ENCODE measurements around the gene PTPRN2.
"Not testable (repeated sequence)": the region's sequence is repeated elsewhere in the genome, so short reads cannot be mapped to it uniquely, and the experiment has no call there.

PTPRN2 gene

DNA sequence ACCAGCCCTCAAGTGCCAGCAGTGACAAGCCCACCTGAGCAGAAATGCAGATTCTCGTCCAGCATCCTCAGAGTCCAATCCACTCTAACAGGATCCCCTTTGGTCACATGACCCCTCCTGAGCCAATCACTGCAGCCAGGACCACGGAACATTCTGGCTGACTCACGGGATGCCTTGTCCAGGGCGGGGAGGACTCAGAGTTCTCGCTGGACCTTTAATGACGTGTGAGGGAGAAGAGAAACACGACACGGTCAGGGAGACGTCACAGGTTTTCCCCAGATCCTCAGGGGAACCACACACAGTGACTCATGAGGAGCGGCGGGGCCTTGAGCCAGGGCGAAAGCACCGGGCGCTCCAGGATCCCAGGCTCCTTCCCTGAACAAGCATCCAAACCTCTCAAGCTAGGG lies 155.7 kb downstream of the PTPRN2 start:
- DNase-seq, result peak; percentile 27

DNA sequence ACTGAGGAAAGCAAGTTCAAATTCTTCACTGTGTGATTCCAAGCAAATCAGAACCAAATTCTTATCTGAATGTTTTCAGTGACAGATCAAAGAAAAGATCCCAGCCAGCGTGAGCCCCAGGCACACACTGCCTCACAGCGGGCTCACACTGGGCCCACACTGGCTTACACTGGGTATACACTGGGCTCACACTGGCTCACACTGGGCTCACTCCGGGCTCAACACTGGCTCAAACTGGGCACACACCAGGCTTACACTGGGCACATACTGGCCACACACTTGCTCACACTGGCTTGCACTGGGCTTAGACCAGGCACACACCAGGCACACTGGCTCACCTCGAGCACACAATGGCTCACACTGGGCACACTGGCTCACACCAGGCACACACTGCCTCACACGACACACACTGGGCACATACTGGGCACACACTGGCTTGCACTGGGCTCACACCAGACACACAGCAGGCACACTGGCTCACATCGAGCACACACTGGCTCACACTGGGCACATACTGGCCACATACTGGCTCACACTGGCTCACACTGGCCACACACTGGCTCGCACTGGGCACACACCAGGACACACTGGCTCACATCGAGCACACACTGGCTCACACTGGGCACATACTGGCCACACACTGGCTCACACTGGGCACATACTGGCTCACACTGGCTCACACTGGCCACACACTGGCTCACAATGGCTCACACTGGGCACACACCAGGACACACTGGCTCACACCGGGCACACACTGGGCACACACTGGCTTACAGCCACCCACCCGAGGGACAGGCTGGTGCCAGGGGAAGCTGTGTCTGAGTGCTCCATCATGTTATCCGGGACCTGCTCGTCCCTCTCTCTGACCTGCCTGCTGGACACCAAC lies 156.3 kb downstream of the PTPRN2 start:
- no peak for DNase-seq

GRCh38 chr7:158430308-158431034 lies 157.2 kb downstream of the PTPRN2 start:
- DNase-seq, result no peak

DNA sequence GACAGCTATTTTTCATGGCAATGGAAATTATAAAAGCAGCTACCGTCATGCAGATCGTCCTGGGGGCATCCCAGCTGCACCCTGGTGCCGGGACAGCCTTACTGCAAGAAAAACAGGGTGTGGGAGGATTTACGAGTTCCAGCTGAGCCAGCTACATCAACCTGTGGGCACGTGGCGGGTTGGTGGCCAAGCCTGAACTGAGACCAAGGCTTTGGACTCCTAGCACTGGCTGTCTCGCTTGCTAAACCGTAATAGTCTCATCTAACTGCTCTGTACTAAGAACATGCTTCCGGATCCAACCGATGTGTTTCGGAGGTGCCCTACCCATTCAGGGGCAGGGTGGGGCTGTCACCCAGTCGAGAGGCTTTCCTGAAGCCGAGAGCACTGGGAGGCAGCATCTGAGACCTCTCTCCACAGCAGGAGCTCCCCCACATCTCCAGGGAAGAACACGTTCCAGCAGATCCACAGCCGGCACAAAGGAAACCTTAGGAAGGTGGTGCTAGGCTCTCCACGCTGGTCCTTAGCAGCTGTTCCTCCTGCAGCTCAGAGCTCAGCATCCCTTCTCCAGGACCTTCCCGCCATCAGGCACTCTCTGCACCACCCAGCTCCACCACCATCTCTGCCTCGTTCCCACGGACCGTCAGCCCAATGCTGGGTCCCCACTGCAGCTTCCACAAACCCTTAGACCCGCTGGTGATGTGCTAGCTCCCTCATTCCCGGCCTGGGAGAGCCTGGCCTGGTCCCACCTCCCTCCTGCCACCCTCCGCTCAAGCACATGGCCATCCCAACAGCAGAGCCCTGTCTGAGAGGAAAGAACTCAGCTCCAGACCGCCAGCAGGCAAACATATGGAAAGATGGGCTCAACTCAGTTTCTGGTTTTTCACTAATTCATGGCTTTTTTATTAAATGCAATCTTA lies 158.5 kb downstream of the PTPRN2 start:
- no peak for DNase-seq

DNA sequence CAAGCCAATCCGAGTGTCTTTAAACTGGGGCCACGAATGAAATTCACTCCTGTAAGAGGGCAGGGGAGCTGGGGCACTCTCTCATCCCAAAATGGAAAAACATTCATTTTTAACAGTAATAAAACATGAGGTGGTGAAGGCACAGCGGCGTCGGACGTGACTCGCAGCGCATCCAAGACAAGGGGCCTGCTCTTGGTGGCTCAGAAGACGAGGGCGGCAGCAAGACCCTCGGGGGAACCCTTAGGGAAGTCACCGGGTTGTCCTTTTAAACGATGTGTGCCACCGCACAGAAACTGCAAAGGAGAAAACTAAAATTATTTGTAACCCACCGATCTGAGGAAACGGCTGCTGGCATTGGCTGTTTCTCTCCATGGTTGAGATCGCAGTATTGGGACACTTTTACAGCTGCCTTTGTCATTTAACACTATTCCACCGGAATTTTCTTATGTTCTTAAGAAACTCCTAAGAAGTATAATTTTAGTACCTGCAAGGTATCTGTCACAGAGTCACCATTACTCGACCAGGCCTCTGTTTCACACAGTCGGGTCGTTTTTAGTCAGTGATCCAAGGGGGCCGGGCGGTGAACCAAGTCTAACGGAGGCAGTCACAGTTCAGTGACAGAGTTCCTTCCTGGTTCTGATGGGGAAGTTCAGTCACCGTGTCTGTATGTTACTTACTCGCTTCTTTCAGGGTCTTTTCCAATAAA lies 159.3 kb downstream of the PTPRN2 start:
- no peak for DNase-seq

GRCh38 chr7:158425676-158426075 lies 161.9 kb downstream of the PTPRN2 start:
- not testable (repeated sequence) for DNase-seq

DNA sequence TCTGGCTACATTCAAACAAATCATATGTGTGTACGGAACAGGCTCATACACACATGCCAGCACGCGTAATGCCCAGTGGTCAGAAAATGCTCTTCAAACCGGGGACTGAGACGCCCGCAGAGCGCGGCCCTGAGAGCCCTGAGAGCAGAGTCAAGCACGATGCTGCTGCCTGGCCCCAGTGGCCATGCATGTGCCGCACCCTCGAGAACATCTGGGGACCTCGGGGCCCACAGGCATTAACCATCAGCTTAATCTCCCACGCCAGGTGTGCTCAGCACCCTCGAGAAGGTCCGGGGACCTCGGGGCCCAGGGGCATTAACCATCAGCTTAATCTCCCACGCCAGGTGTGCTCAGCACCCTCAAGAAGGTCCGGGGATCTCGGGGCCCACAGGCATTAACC lies 163.1 kb downstream of the PTPRN2 start:
- no peak for DNase-seq

DNA sequence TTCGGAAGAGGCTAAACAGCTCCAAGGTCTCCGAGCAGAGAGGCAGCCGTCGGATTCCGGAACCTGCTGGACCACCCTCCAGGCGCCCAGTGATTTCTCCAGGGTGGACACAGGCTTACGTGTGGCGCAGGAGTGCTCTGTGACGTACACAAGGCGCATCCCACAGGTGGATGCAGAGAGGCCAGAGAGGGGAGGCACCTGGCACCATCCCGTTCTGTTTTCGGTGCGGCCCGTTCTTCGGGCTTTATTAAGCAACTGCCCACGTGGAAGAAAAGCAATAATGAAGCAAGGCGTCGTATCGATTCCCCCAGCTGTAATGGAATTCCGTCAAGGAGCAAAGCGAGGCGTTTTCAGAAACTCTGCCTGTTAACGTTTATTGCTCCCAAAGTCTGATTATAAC lies 163.6 kb downstream of the PTPRN2 start:
- DNase-seq, result no peak

DNA sequence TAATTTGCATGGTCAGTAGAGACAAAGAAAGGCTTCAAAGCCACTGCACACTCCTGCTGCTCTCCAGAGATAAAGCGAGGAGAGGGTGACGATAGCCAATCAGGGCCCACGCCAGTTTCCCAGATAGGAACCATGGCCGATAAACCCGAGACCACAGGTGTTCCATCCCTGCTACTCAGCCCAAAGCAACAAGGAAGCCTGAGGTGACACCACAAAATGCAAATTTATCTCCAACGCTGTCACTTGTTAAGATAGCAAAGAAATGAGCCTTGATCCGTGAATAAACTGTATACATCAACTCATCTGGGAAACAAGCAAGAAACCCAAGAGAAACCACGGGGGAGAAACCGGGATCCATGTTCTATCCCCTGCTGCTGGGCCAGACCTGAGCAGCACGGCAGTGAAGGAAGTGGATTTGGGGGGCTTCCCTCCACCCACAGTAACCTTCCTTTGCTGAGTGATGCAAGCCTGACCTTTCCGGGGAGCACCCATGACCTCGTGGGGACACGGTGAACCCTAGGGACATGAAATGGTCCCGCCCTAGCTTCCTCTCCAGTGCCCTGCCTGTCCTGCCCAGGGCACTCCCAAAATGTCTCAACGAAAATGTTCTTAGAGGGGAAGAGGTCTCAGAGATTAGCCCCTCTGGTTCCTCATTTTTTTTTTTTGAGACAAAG lies 164.6 kb downstream of the PTPRN2 start:
- no peak for DNase-seq

- DNase-seq, result no peak
Measured at GRCh38 chr7:158422196-158422886, 165.3 kb downstream of the PTPRN2 start.

- DNase-seq, result no peak
Measured at GRCh38 chr7:158421361-158421760, 166.3 kb downstream of the PTPRN2 start.

GRCh38 chr7:158420591-158421340 lies 166.9 kb downstream of the PTPRN2 start:
- no peak for DNase-seq

DNA sequence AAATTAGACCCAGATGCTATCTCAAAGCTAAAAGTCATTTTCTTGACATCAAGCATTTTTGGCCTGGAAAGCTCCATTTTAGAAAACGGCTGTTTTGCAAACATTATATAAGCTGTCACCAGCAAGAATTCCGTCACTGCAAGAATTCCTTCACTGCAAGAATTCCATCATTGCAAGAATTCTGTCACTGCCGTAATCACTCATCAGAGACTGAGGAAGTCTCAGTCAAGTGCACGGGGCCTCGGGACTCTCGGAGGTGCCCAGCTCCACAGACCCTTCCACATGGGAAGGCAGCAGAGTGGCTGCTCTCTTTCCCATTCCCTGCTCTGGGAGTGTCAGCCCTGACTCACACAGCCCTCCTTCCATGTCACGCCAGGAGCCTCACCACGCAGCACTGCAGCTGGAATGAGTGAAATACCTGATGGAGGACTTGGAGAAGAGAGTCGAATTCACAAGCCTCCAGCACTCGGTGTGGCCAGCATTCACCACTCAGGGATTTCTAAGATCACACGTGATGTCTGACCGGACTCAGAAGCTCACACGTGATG lies 168.3 kb downstream of the PTPRN2 start:
- DNase-seq, result no peak

DNA sequence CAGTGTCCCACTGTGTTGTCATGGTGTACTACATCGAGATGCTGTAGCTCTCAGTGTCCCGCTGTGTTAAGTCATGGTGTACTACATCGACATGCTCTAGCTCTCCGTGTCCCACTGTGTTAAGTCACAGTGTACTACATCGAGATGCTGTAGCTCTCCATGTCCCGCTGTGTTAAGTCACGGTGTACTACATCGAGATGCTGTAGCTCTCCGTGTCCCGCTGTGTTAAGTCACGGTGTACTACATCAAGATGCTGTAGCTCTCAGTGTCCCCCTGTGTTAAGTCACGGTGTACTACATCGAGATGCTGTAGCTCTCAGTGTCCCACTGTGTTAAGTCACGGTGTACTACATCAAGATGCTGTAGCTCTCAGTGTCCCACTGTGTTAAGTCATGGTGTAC lies 169.2 kb downstream of the PTPRN2 start:
- not testable (repeated sequence) for DNase-seq

DNA sequence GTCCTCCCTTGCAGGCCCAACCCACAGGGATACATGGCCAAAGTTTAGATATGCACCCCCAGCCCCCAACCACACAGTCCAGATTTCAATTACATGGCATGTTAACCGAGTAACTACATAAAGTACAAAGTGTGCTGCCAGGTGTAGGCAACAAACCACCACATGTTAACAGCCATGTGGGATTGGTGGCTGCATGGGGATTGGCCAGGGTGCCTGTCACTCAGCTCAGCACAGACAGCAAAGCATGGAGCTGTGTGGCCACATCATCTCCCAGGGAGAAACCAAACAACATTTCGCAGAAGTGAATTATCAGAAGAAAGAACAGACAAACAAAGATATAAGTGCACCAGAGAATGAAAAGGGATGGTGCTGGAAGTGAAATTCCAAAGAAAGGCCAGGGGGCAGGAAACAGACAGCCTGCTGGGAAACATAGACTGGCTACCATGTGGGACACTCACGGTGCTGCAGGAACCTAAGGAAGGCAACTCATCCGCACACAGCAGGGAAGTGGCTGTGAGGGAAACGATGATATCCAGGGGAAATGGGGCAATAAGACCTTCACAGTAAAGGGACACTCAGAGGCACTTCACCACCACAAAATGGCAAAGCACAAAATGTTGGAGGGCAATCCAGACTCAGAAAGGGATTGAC lies 171.2 kb downstream of the PTPRN2 start:
- no peak for DNase-seq

- DNase-seq, result no peak
Measured at GRCh38 chr7:158415316-158415715, 172.3 kb downstream of the PTPRN2 start.

- DNase-seq, result peak; percentile 39
Measured at GRCh38 chr7:158414486-158414961, 173.1 kb downstream of the PTPRN2 start.

GRCh38 chr7:158414002-158414401 lies 173.6 kb downstream of the PTPRN2 start:
- DNase-seq, result peak; percentile 39

DNA sequence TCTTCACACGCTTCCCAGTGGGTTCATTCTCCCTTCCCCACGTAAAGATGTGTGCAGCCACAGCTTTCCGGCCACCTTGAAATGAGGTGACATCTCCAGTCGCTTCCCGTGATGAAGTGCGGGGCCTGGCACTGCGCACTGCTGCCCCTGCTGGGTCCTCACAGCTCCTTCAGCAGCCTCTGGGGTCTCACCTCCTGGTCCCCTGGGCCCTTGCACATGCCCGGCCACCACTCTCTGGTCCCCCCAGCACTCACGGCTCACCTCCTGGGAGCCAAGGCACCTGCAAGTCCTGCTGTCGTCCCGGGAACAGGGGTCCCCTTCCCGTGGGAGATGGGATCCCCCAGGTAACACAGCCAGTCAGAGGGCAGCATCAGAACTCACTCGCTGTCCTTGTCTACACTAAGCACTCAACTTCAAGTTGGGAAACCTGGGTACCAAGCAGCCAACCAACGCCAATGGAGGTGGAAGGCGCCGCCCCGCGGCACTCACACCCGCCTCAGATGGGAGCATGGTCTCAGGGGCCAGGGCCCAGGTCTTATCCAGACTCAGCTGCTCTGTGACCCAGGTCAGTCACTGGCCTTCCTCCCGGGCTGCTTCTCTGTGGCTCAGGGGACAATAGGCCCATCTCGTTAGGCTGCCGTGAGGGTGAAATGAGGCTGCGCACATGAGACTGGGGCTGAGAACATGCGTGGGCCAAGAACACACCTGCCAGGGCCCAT lies 176.2 kb downstream of the PTPRN2 start:
- DNase-seq, result no peak
